K562 (cell line): ENCODE data around the gene MAGIX. TPM values are rescaled to one million over a fixed set of nuclear protein-coding genes. Genes with fewer than 3 reads are reported as not detected.

Experiments
- ATAC-seq: fragments of 200-7000 bp; cut with Tn5 transposase; 3 replicates; pipeline ENCODE4 v1.9.1; 2020; ENCODE audit warnings: moderate library complexity
- BruUV-seq: library from RNA; stranded (reverse); fragments of 400-500 nt; replicated peaks from 2 replicates; lab custom pipeline; 2021; lab: Mats Ljungman, UMichigan
- CTCF ChIA-PET: fragments of 300-600 bp; formaldehyde crosslinking; extraction: SDS; loops from one replicate; lab custom pipeline; 2021; ENCODE audit warnings: low intra/inter-chr PET ratio; lab: Yijun Ruan, JAX
- POLR2A ChIA-PET: fragments of 300-600, 350-650 bp; sonication (Branson Sonifier 250); formaldehyde crosslinking; extraction: SDS; loops from one replicate; lab custom pipeline; 2021; ENCODE audit warnings: antibody characterized with exemption, inconsistent platforms; lab: Yijun Ruan, JAX
- DNase-seq, 4 experiments: peaks; one replicate each; pipeline versions ENCODE4 v3.0.0 to v3.0.0-alpha.2; 2011 to 2018; ENCODE audit warnings: low spot score in 3 of 4, mixed read lengths in 3 of 4; ENCODE audit errors: extremely low read depth in 1 of 4
- FAIRE-seq: peaks from 2 replicates; lab custom pipeline; 2011; peaks lifted over from hg19 to GRCh38; lab: Jason Lieb, UNC
- H2AFZ ChIP-seq: 2 replicates; pipeline ENCODE4 v1.6.0; 2011; ENCODE audit warnings: low read depth, low read length, control low read depth, inconsistent platforms
- H3K27ac ChIP-seq: fragments of 200-600 bp; 3 replicates; pipeline ENCODE4 v1.8.0; 2011; ENCODE audit warnings: low read depth, mild to moderate bottlenecking, control low read depth, inconsistent platforms, low read length, moderate library complexity, mixed read lengths; ENCODE audit errors: extremely low read depth
- H3K27me3 ChIP-seq, 2 experiments: fragments of 300-600 bp in 1 of 2; 2 replicates in 1 of 2; 3 replicates in 1 of 2; pipeline versions ENCODE4 v1.6.0 to v1.8.0; 2011; ENCODE audit warnings: inconsistent platforms in 2 of 2, low read length in 2 of 2, mild to moderate bottlenecking in 1 of 2, mixed read lengths in 1 of 2, moderate library complexity in 1 of 2; ENCODE audit not compliant: control insufficient read depth in 2 of 2, insufficient read depth in 2 of 2
- H3K36me3 ChIP-seq: fragments of 300-600 bp; 3 replicates; pipeline ENCODE4 v1.8.0; 2011; ENCODE audit warnings: mild to moderate bottlenecking, low read length, inconsistent platforms; ENCODE audit not compliant: control insufficient read depth, insufficient read depth
- H3K4me1 ChIP-seq, 2 experiments: fragments of 200-600 bp in 1 of 2; replicated peaks in 1 of 2; 2 replicates in 1 of 2; 3 replicates in 1 of 2; pipeline versions ENCODE4 v1.5.1 to v1.8.0; 2011; ENCODE audit warnings: inconsistent platforms in 2 of 2, low read length in 2 of 2, mild to moderate bottlenecking in 1 of 2, mixed read lengths in 1 of 2, moderate library complexity in 1 of 2; ENCODE audit not compliant: control insufficient read depth in 2 of 2, insufficient read depth in 2 of 2
- H3K4me2 ChIP-seq: 2 replicates; pipeline ENCODE4 v1.6.1; 2011; ENCODE audit warnings: low read length, control low read depth, inconsistent platforms, mixed read lengths; ENCODE audit not compliant: insufficient read depth
- H3K4me3 ChIP-seq: fragments of 200-600 bp; sonication (generic), shearing (Covaris generic); 2 replicates; pipeline ENCODE4 v1.5.1; 2016; ENCODE audit warnings: control low read depth, inconsistent platforms
- H3K79me2 ChIP-seq: fragments of 200-600 bp; 3 replicates; pipeline ENCODE4 v1.8.0; 2011; ENCODE audit warnings: low read length, inconsistent platforms; ENCODE audit not compliant: control insufficient read depth, insufficient read depth
- H3K9ac ChIP-seq, 2 experiments: 2 replicates each; pipeline versions ENCODE4 v1.6.0 to v1.6.1; 2011; ENCODE audit warnings: low read depth in 2 of 2, low read length in 2 of 2, control low read depth in 1 of 2, inconsistent platforms in 1 of 2, mild to moderate bottlenecking in 1 of 2, mixed read lengths in 1 of 2; ENCODE audit not compliant: insufficient read depth in 1 of 2
- H3K9me1 ChIP-seq: one replicate; pipeline ENCODE4 v1.6.0; 2011; ENCODE audit warnings: inconsistent platforms, mild to moderate bottlenecking, low read length, moderate library complexity; ENCODE audit not compliant: control insufficient read depth, insufficient read depth
- H3K9me3 ChIP-seq: replicated peaks from 2 replicates; pipeline ENCODE4 v1.5.1; 2011; ENCODE audit warnings: low read depth, low read length, inconsistent platforms; ENCODE audit not compliant: control insufficient read depth, insufficient read depth
- H4K20me1 ChIP-seq: replicated peaks from 2 replicates; pipeline ENCODE4 v1.6.1; 2011; ENCODE audit warnings: low read length, inconsistent platforms, mixed read lengths; ENCODE audit not compliant: control insufficient read depth, insufficient read depth
- BDP1 ChIP-seq: IDR thresholded peaks from 3 replicates; pipeline ENCODE4 v1.6.1; 2011; ENCODE audit not compliant: insufficient read length, insufficient read depth
- GATAD2A ChIP-seq: fragments of 450-650 bp; IDR thresholded peaks from 2 replicates; pipeline ENCODE4 v1.6.1; 2017
- JUND ChIP-seq, 2 experiments: IDR thresholded peaks; 2 replicates in 1 of 2; 3 replicates in 1 of 2; pipeline ENCODE4 v1.6.1; 2011; ENCODE audit warnings: borderline replicate concordance in 2 of 2, low read depth in 2 of 2, low read length in 2 of 2, improper control_type of control experiment in 1 of 2, missing biosample characterization in 1 of 2, missing genetic modification characterization in 1 of 2, missing genetic modification reagents in 1 of 2
- LEF1 ChIP-seq: fragments of 450-650 bp; IDR thresholded peaks from 2 replicates; pipeline ENCODE4 v1.6.1; 2016; ENCODE audit warnings: mild to moderate bottlenecking
- MAFF ChIP-seq: IDR thresholded peaks from 2 replicates; pipeline ENCODE4 v1.6.1; 2012; ENCODE audit warnings: low read length, improper control_type of control experiment
- MCM5 ChIP-seq: fragments of 450-650 bp; IDR thresholded peaks from 2 replicates; pipeline ENCODE4 v1.6.1; 2016; ENCODE audit warnings: low read depth
- MED1 ChIP-seq: sonication (generic); formaldehyde crosslinking; IDR thresholded peaks from 2 replicates; pipeline ENCODE4 v1.8.1; 2023; ENCODE audit warnings: missing genetic modification reagents, borderline replicate concordance
- MEF2A ChIP-seq: IDR thresholded peaks from 2 replicates; pipeline ENCODE4 v1.6.1; 2011; ENCODE audit warnings: low read depth, mild to moderate bottlenecking, low read length, moderate library complexity; ENCODE audit not compliant: control insufficient read depth
- NUFIP1 ChIP-seq: fragments of 450-650 bp; IDR thresholded peaks from 2 replicates; pipeline ENCODE4 v1.6.1; 2018; ENCODE audit not compliant: partially characterized antibody
- POLR2G ChIP-seq: fragments of 200-400 bp; formaldehyde crosslinking; IDR thresholded peaks from 2 replicates; pipeline ENCODE4 v1.6.1; 2017; ENCODE audit warnings: low read depth, mild to moderate bottlenecking, antibody characterized with exemption, low read length, moderate library complexity
- TCF7L2 ChIP-seq: fragments of 150-350 bp; IDR thresholded peaks from 2 replicates; pipeline ENCODE4 v1.6.1; 2016; ENCODE audit warnings: low read depth, mild to moderate bottlenecking, low read length, moderate library complexity
- TEAD4 ChIP-seq, 2 experiments: sonication (generic) in 1 of 2; formaldehyde crosslinking in 1 of 2; IDR thresholded peaks; 2 replicates each; pipeline versions ENCODE4 v1.6.1 to v1.8.0; 2012 to 2022; ENCODE audit warnings: borderline replicate concordance in 1 of 2, inconsistent platforms in 1 of 2, low read length in 1 of 2, mild to moderate bottlenecking in 1 of 2, missing genetic modification reagents in 1 of 2
- ZC3H11A ChIP-seq: IDR thresholded peaks from 2 replicates; pipeline ENCODE4 v1.6.1; 2012; ENCODE audit warnings: low read depth, low read length, improper control_type of control experiment
- WGBS: fragments of 100-300 bp; shearing (Covaris generic); methylation state at CpG from one replicate; pipeline ENCODE4 v1.1.6; 2016; ENCODE audit warnings: low coverage, mixed read lengths; ENCODE audit not compliant: insufficient coverage; ENCODE audit errors: missing lambda C conversion rate; 5-methylcytosine and 5-hydroxymethylcytosine counted together
- in situ Hi-C: fragments of 300-500 bp; cut with MboI; formaldehyde crosslinking; loops from 4 replicates; pipeline ENCODE4 v1.15.0; 2018; ENCODE audit warnings: inconsistent platforms, mixed read lengths
- intact Hi-C: fragments of 100-400 bp; cut with micrococcal nuclease; formaldehyde crosslinking; loops from 2 replicates; pipeline ENCODE4 v1.14.2; 2022
- polyA plus RNA-seq, 8 experiments: library from polyadenylated mRNA; depleted of rRNA in 4 of 8; stranded (reverse) in 5 of 8; unstranded in 3 of 8; fragments of >200 nt; fragmentation: Nextera tagmentation in 2 of 8; fragmentation: Illumina TruSeq in 1 of 8; extraction: Ambion mirVana in 2 of 8; extraction: Trizol in 1 of 8; gene quantifications; 2 replicates each; pipeline versions ENCODE4 v1.2.1 to v1.2.3, GENCODE V29; 2011 to 2014; ENCODE audit warnings: inconsistent platforms in 1 of 8, missing spikeins in 1 of 8
- total RNA-seq, 7 experiments: library from RNA; depleted of rRNA in 6 of 7; stranded (reverse); fragments of >200 nt in 6 of 7; fragmentation: Illumina TruSeq in 2 of 7; extraction: Trizol in 2 of 7; gene quantifications; 2 replicates each; pipeline versions ENCODE4 v1.2.1 to v1.2.3, GENCODE V29; 2011 to 2021; ENCODE audit warnings: low replicate concordance in 1 of 7
- TF ChIP-seq, protein P1 (sequence below): fragments of 450-650 bp; IDR thresholded peaks from one replicate; pipeline ENCODE4 v1.6.1; 2018; ENCODE audit warnings: mild to moderate bottlenecking, moderate library complexity; ENCODE audit not compliant: partially characterized antibody
- TF ChIP-seq, protein P2 (sequence below): fragments of 450-650 bp; IDR thresholded peaks from 2 replicates; pipeline ENCODE4 v1.6.1; 2018; ENCODE audit warnings: mild to moderate bottlenecking, low read depth; ENCODE audit not compliant: partially characterized antibody

MAGIX gene
- total and polyA plus RNA-seq, 9 of the 15 experiments (the other 6 are each of a cell fraction or from before 2014, with no cell fraction given): 0.08 to 3.5 (median 0.47) TPM

DNA sequence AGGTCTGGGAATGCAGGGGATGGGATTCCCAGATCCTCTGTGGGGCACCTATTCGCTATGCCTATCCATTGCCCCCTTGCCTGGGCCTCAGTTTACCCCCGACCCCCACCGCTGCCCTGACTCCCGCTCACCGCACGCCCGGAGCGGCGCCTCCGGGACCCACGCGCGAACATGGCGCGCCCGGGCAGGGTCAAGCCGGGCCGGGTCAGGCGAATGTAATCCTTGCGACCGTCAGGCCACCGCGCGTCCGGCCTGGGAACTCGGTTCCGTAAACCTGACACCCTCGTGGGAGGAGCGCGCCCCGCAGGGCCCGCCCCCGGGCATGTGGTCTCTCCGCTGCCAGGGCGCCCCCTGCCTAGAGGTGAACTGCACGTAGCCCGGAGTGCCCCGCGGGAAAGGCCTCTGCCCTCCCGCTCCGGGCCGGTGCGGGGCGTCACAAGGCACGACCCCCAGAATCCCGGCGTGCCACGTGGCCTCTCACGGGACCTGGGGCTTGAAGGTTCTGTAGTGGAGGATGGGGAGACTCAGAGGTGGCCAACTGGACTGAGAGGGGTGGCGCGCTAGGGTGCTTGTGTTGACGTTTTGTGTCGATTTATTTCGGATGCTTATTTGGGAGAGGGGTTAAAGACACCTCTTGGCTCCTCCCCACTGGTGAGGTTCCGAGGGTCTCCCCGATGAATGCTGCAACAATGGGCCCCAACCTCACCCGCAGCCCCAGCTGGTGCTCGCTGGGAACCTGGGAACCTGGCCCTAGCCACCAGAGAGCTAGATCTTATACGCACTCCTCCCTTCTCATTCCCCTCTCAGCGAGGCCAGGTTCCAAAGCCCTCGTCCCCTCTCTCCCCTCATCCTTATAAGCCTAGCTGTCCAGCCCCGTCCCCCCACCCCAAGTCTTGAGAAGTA is 23.8 kb downstream of the MAGIX start, which contains the start of gene PRICKLE3:
TSS of gene PRICKLE3 (minus strand) at position 249 of the 903 bp plus-strand sequence. CDS start at position 173, 76 bp downstream.
- H3K9me3 ChIP-seq: no peaks in the 10 kb centered on the region
- no peaks in the 10 kb centered on the region for H3K9me1 ChIP-seq
- peak within 1 kb of the TSS; percentile 78 for H2AFZ ChIP-seq
- H3K4me1 ChIP-seq: peaks cover 33 to 48% of the 10 kb centered on the region in 2 experiments
- ChIA-PET CTCF (no interaction called here), POLR2A (interaction anchor here (0.6 kb wide), 1 partner anchor 172 kb away, joined by 3 read pairs; no protein-coding TSS in a partner anchor)
- DNase-seq (peak; percentile 73 to 88 (median 76)), FAIRE-seq (no peak), ATAC-seq (peak; percentile 55)
- 16% methylated on average over 34 of the region's 62 CpGs for WGBS
- H3K27ac ChIP-seq: peak within 1 kb of the TSS; percentile 91
- peaks cover 9% of the 10 kb centered on the region for H4K20me1 ChIP-seq
- TSS peak; percentile 74 for BruUV-seq
- intact Hi-C loops: no loop called here
- peaks cover 22% of the 10 kb centered on the region; the same call in 1 of the 3 replicates for H3K36me3 ChIP-seq
- in situ Hi-C loops: no loop called here
- H3K27me3 ChIP-seq: no peaks in the 10 kb centered on the region
- peak within 1 kb of the TSS; percentile 93 to 97 for H3K9ac ChIP-seq
- H3K4me2 ChIP-seq: peak within 1 kb of the TSS; percentile 90
- peak within 1 kb of the TSS; percentile 76 for H3K4me3 ChIP-seq
- H3K79me2 ChIP-seq: peaks cover 43% of the 10 kb centered on the region
- TF ChIP-seq TEAD4 (IDR thresholded peaks at IDR 0.05; ENCODE audit: low read length): no peak
- no peak for TF ChIP-seq TEAD4 (CRISPR knock-in tag; IDR thresholded peaks at IDR 0.05; ENCODE audit: borderline replicate concordance)
- no peak for TF ChIP-seq MCM5
- TF ChIP-seq POLR2G: peak; percentile 94
- TF ChIP-seq BDP1: no peak
- no peak for TF ChIP-seq MAFF
- peak; percentile 75; the same call in 1 of the 2 replicates for TF ChIP-seq GATAD2A
- no peak for TF ChIP-seq ZC3H11A
- TF ChIP-seq TCF7L2: no peak
- no peak for TF ChIP-seq MEF2A
- TF ChIP-seq, protein P1, sequence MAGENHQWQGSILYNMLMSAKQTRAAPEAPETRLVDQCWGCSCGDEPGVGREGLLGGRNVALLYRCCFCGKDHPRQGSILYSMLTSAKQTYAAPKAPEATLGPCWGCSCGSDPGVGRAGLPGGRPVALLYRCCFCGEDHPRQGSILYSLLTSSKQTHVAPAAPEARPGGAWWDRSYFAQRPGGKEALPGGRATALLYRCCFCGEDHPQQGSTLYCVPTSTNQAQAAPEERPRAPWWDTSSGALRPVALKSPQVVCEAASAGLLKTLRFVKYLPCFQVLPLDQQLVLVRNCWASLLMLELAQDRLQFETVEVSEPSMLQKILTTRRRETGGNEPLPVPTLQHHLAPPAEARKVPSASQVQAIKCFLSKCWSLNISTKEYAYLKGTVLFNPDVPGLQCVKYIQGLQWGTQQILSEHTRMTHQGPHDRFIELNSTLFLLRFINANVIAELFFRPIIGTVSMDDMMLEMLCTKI: no peak
- no peak for TF ChIP-seq LEF1
- TF ChIP-seq JUND (IDR thresholded peaks at IDR 0.05; ENCODE audit: borderline replicate concordance, low read depth, low read length): 0 out of 2 replicates have a peak, but pooled peaks have one; percentile 23
- peak; percentile 44; the same call in 1 of the 3 replicates for TF ChIP-seq JUND (tag; IDR thresholded peaks at IDR 0.05; ENCODE audit: borderline replicate concordance, low read depth, low read length)
- TF ChIP-seq, protein P2, sequence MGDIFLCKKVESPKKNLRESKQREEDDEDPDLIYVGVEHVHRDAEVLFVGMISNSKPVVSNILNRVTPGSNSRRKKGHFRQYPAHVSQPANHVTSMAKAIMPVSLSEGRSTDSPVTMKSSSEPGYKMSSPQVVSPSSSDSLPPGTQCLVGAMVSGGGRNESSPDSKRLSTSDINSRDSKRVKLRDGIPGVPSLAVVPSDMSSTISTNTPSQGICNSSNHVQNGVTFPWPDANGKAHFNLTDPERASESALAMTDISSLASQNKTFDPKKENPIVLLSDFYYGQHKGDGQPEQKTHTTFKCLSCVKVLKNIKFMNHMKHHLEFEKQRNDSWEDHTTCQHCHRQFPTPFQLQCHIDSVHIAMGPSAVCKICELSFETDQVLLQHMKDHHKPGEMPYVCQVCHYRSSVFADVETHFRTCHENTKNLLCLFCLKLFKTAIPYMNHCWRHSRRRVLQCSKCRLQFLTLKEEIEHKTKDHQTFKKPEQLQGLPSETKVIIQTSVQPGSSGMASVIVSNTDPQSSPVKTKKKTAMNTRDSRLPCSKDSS: no peak
- no peak for TF ChIP-seq NUFIP1
- no peak for TF ChIP-seq MED1 (CRISPR knock-in tag)
